Stimulated activated CD4-positive, alpha-beta T cell treated with anti-CD3 and anti-CD28 coated beads, Interleukin-2, amount 100 ng/mL, for 4 hours (primary cell): ENCODE results near the gene TTLL12.

ENCODE experiments used
- DNase-seq: peaks from one replicate; pipeline ENCODE4 v3.0.0-alpha.2; 2020; ENCODE audit warnings: low read depth

TTLL12 gene

GRCh38 chr22:43128116-43128515, 58.8 kb downstream of the TTLL12 start:
- no peak for DNase-seq

GRCh38 chr22:43127166-43127908, 59.6 kb downstream of the TTLL12 start:
- DNase-seq = no peak

GRCh38 chr22:43126501-43127165, 60.3 kb downstream of the TTLL12 start:
- DNase-seq = no peak

GRCh38 chr22:43118953-43119458, 67.9 kb downstream of the TTLL12 start:
- DNase-seq = no peak

- DNase-seq = no peak
Observed at GRCh38 chr22:43118024-43118849, 68.7 kb downstream of the TTLL12 start.

GRCh38 chr22:43116932-43117331, 70.0 kb downstream of the TTLL12 start:
- DNase-seq = no peak
